MM.1S (cell line): ENCODE data around the gene GRIK2.

Source experiments
- EZH2 ChIP-seq: fragments of 300-600 bp; sonication (generic); optimal IDR thresholded peaks from 2 replicates; pipeline ENCODE3; 2017; ENCODE audit warnings: low read depth, mild to moderate bottlenecking, antibody characterized with exemption, low read length, mixed read lengths
- TF ChIP-seq, protein P1 (sequence below): fragments of 300-600 bp; sonication (generic); IDR thresholded peaks from 2 replicates; pipeline ENCODE4 v1.5.1; 2016; ENCODE audit warnings: antibody characterized with exemption, low read length, mixed read lengths

DNA sequence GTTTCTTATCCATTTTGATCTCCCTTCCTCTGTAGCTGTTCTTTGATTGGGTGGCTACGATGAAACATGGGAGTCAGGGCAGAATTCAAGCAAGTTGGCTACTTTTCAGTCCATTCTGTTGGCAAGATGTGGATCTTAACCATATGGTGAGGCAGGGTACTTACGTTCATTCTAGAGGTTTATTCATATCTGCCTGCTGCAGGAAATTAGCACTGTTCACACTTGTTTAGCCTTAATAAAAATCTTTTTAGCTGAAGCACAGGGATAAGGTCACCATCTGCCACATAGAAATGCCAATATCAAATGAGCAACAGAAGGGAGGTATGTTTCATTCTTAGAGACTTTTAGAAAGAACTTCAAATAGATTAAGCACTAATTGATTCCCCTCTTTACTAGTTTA is 83.9 kb downstream of the GRIK2 start:
- no peak for TF ChIP-seq EZH2
- TF ChIP-seq, protein P1, sequence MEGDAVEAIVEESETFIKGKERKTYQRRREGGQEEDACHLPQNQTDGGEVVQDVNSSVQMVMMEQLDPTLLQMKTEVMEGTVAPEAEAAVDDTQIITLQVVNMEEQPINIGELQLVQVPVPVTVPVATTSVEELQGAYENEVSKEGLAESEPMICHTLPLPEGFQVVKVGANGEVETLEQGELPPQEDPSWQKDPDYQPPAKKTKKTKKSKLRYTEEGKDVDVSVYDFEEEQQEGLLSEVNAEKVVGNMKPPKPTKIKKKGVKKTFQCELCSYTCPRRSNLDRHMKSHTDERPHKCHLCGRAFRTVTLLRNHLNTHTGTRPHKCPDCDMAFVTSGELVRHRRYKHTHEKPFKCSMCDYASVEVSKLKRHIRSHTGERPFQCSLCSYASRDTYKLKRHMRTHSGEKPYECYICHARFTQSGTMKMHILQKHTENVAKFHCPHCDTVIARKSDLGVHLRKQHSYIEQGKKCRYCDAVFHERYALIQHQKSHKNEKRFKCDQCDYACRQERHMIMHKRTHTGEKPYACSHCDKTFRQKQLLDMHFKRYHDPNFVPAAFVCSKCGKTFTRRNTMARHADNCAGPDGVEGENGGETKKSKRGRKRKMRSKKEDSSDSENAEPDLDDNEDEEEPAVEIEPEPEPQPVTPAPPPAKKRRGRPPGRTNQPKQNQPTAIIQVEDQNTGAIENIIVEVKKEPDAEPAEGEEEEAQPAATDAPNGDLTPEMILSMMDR: no peak
